Gastrocnemius medialis (tissue), 4 donors: Measurements from ENCODE around the gene HNF4A.

Experiments
- POLR2A ChIP-seq, 2 donors: fragments of 450-650 bp; IDR thresholded peaks; one replicate each; pipeline ENCODE4 v1.6.1; 2017; ENCODE audit warnings: antibody characterized with exemption in 2 of 2, mild to moderate bottlenecking in 2 of 2, moderate library complexity in 2 of 2
- TF ChIP-seq, protein P1 (sequence below), 5 experiments: fragments of 450-650 bp in 3 of 5; fragments of 200-600 bp in 2 of 5; sonication (generic) in 2 of 5; IDR thresholded peaks in 4 of 5; conservative IDR thresholded peaks in 1 of 5; 1 replicate in 4 of 5; 2 replicates in 1 of 5; pipeline ENCODE4 v1.5.1; 2016 to 2019; ENCODE audit warnings: antibody characterized with exemption in 5 of 5, mild to moderate bottlenecking in 3 of 5, moderate library complexity in 3 of 5

GRCh38 chr20:44328428-44328827 is 27.1 kb upstream of the HNF4A start:
- TF ChIP-seq POLR2A (IDR thresholded peaks at IDR 0.05) = no peak
- TF ChIP-seq, protein P1, sequence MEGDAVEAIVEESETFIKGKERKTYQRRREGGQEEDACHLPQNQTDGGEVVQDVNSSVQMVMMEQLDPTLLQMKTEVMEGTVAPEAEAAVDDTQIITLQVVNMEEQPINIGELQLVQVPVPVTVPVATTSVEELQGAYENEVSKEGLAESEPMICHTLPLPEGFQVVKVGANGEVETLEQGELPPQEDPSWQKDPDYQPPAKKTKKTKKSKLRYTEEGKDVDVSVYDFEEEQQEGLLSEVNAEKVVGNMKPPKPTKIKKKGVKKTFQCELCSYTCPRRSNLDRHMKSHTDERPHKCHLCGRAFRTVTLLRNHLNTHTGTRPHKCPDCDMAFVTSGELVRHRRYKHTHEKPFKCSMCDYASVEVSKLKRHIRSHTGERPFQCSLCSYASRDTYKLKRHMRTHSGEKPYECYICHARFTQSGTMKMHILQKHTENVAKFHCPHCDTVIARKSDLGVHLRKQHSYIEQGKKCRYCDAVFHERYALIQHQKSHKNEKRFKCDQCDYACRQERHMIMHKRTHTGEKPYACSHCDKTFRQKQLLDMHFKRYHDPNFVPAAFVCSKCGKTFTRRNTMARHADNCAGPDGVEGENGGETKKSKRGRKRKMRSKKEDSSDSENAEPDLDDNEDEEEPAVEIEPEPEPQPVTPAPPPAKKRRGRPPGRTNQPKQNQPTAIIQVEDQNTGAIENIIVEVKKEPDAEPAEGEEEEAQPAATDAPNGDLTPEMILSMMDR (IDR thresholded peaks at IDR 0.05 in 4 of 5, conservative IDR thresholded peaks at IDR 0.05 in 1 of 5) = no peak
